Esophagus squamous epithelium (tissue), 5 donors: Measurements from ENCODE around the gene AK9. TPM values are rescaled to one million over a fixed set of nuclear protein-coding genes. Genes with fewer than 3 reads are reported as not detected.

ENCODE experiments used
- DNase-seq: peaks from one replicate; lab custom pipeline; 2025; lab: John Stamatoyannopoulos, UW
- H3K27ac ChIP-seq, 4 donors: fragments of 200-600 bp; sonication (generic); one replicate each; pipeline ENCODE4 v1.5.1; 2016 to 2019; ENCODE audit warnings: mild to moderate bottlenecking in 1 of 4
- H3K27me3 ChIP-seq, 4 donors: fragments of 200-600 bp; sonication (generic); 1 replicate in 3 of 4; 2 replicates in 1 of 4; pipeline versions ENCODE4 v1.5.1 to v1.6.0; 2017 to 2021; ENCODE audit warnings: antibody characterized with exemption in 1 of 4
- H3K36me3 ChIP-seq, 3 donors: fragments of 200-600 bp; sonication (generic); one replicate each; pipeline ENCODE4 v1.5.1; 2016 to 2019
- H3K4me1 ChIP-seq, 3 donors: fragments of 200-600 bp; sonication (generic); one replicate each; pipeline ENCODE4 v1.5.1; 2017 to 2019
- H3K4me3 ChIP-seq, 4 donors: fragments of 200-600 bp; sonication (generic); 1 replicate in 3 of 4; 2 replicates in 1 of 4; pipeline ENCODE4 v1.5.1; 2016 to 2019; ENCODE audit warnings: mild to moderate bottlenecking in 2 of 4, moderate library complexity in 1 of 4
- H3K9me3 ChIP-seq, 3 donors: fragments of 200-600 bp; sonication (generic); one replicate each; pipeline ENCODE4 v1.5.1; 2016 to 2019
- POLR2A ChIP-seq, 4 donors: fragments of 450-650 bp; IDR thresholded peaks; one replicate each; pipeline ENCODE4 v1.6.1; 2017; ENCODE audit warnings: antibody characterized with exemption in 4 of 4, mild to moderate bottlenecking in 4 of 4, moderate library complexity in 3 of 4
- WGBS, 2 donors: methylation state at CpG; one replicate each; pipeline ENCODE4 v1.1.5; 2018; 5-methylcytosine and 5-hydroxymethylcytosine counted together
- intact Hi-C: fragments of 100-400 bp; cut with DNase I; formaldehyde crosslinking; loops from one replicate; pipeline ENCODE4 v1.15.0; 2022
- total RNA-seq, 4 donors: library from RNA; depleted of rRNA; stranded (reverse); fragments of >200 nt; gene quantifications; one replicate each; pipeline ENCODE4 v1.1.0, GENCODE V29; 2016
- TF ChIP-seq, protein P1 (sequence below), 6 experiments: fragments of 450-650 bp in 4 of 6; fragments of 200-600 bp in 2 of 6; sonication (generic) in 2 of 6; IDR thresholded peaks; one replicate each; pipeline ENCODE4 v1.5.1; 2016 to 2019; ENCODE audit warnings: antibody characterized with exemption in 6 of 6, mild to moderate bottlenecking in 4 of 6, moderate library complexity in 4 of 6
- donor health status: DM: yes; HTN: yes; CAD: no.

Gene AK9
- total RNA-seq, 4 donors from 2014 or later: 2.8 to 9.0 (median 3.2) TPM

GRCh38 chr6:109493865-109494264 lies 197.1 kb downstream of the AK9 start:
- TF ChIP-seq, protein P1, sequence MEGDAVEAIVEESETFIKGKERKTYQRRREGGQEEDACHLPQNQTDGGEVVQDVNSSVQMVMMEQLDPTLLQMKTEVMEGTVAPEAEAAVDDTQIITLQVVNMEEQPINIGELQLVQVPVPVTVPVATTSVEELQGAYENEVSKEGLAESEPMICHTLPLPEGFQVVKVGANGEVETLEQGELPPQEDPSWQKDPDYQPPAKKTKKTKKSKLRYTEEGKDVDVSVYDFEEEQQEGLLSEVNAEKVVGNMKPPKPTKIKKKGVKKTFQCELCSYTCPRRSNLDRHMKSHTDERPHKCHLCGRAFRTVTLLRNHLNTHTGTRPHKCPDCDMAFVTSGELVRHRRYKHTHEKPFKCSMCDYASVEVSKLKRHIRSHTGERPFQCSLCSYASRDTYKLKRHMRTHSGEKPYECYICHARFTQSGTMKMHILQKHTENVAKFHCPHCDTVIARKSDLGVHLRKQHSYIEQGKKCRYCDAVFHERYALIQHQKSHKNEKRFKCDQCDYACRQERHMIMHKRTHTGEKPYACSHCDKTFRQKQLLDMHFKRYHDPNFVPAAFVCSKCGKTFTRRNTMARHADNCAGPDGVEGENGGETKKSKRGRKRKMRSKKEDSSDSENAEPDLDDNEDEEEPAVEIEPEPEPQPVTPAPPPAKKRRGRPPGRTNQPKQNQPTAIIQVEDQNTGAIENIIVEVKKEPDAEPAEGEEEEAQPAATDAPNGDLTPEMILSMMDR (IDR thresholded peaks at IDR 0.05): no peak
- no peak for TF ChIP-seq POLR2A (IDR thresholded peaks at IDR 0.05)
- no peaks in the 10 kb centered on the region for H3K4me1 ChIP-seq
- WGBS, 2 donors: 75 to 95% methylated on average over 1 of the region's 1 CpG
- intact Hi-C loops: no loop called here
- no peaks in the 10 kb centered on the region for H3K9me3 ChIP-seq
- no peak for DNase-seq
- no peak overlapping the region for H3K4me3 ChIP-seq
- H3K36me3 ChIP-seq: no peaks in the 10 kb centered on the region
- no peaks in the 10 kb centered on the region for H3K27me3 ChIP-seq
- H3K27ac ChIP-seq: no peak overlapping the region

GRCh38 chr6:109491207-109491938 lies 199.6 kb downstream of the AK9 start:
- no peak overlapping the region for H3K4me3 ChIP-seq
- WGBS, 2 donors: 45 to 50% methylated on average over 5 of the region's 5 CpGs
- intact Hi-C loops: no loop called here
- DNase-seq: no peak
- H3K4me1 ChIP-seq: no peaks in the 10 kb centered on the region
- TF ChIP-seq POLR2A (IDR thresholded peaks at IDR 0.05): no peak
- TF ChIP-seq, protein P1 (IDR thresholded peaks at IDR 0.05): no peak
- H3K36me3 ChIP-seq: no peaks in the 10 kb centered on the region
- H3K9me3 ChIP-seq: no peaks in the 10 kb centered on the region
- no peaks in the 10 kb centered on the region for H3K27me3 ChIP-seq
- peak overlapping the region in 1 of 4 donors; percentile 14 for H3K27ac ChIP-seq

DNA sequence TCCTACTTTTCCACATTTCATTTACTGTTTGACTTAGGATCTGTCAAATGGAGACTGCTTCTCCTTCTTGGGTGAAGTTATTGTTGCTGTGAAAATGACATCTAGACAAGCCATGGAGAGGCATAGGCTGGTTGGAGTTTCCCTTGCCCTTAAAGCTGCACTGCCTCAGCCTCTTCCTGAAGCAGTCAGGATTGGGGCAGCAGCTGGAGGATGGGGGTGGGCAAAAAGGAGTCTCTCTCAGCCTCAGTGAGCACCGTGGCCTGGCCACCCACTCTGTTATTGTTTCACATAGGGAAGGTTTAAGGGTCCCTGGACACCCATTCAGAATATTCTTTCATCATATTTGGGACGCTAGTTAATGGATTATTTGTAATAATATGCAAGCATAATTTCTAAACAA lies 200.3 kb downstream of the AK9 start:
- Histone ChIP-seq H3K9me3 (no peaks in the 10 kb centered on the region), H3K27me3 (no peaks in the 10 kb centered on the region), H3K36me3 (no peaks in the 10 kb centered on the region), H3K4me3 (no peak overlapping the region), H3K27ac (no peak overlapping the region), H3K4me1 (peaks cover 0 to 3% (median 0%) of the 10 kb centered on the region in 3 donors)
- no peak for DNase-seq
- 52 to 75% methylated on average over 2 of the region's 2 CpGs for WGBS, 2 donors
- TF ChIP-seq, protein P1 (IDR thresholded peaks at IDR 0.05): no peak
- TF ChIP-seq POLR2A (IDR thresholded peaks at IDR 0.05): no peak
- intact Hi-C loops: no loop called here

DNA sequence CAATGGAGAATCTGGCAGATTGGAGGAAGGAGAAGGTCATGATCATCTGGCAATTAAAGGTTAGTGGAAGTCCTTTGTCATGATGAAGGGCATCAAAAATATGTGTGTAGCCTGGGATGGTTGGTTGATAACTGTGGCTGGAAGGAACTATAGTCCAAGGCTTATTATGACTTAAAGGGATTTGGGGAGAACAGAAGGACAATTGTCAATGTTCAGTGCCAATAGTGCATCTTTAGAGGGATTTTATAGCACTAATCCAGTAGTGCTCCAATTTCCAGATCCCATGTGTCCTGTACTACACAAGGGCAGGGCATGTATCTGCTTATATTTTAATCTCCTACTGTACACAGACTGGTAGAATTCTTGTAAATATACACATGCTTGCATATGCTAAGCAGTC lies 203.0 kb downstream of the AK9 start:
- H3K36me3 ChIP-seq: no peaks in the 10 kb centered on the region

GRCh38 chr6:109486068-109486467 lies 204.9 kb downstream of the AK9 start:
- peak overlapping the region in 3 of 4 donors; percentile 6 to 58 (median 42) for H3K27ac ChIP-seq
- no peak overlapping the region for H3K4me3 ChIP-seq
- TF ChIP-seq, protein P1 (IDR thresholded peaks at IDR 0.05): no peak
- no peak for TF ChIP-seq POLR2A (IDR thresholded peaks at IDR 0.05)
- peaks cover 0 to 7% (median 5%) of the 10 kb centered on the region in 3 donors for H3K36me3 ChIP-seq
- H3K9me3 ChIP-seq: no peaks in the 10 kb centered on the region
- peaks cover 4 to 42% (median 12%) of the 10 kb centered on the region in 3 donors for H3K4me1 ChIP-seq
- DNase-seq: no peak
- H3K27me3 ChIP-seq: no peaks in the 10 kb centered on the region
- intact Hi-C loops: no loop called here
- WGBS, 2 donors: 50 to 71% methylated on average over 1 of the region's 1 CpG

More for the DNA sequence above, 203.0 kb downstream of the AK9 start:
- no peak for TF ChIP-seq POLR2A (IDR thresholded peaks at IDR 0.05)
- TF ChIP-seq, protein P1 (IDR thresholded peaks at IDR 0.05): no peak
- no peak for DNase-seq
- Histone ChIP-seq H3K27ac (no peak overlapping the region), H3K9me3 (no peaks in the 10 kb centered on the region), H3K4me3 (no peak overlapping the region), H3K27me3 (no peaks in the 10 kb centered on the region), H3K4me1 (peaks cover 0 to 25% (median 0%) of the 10 kb centered on the region in 3 donors)
- intact Hi-C loops: no loop called here
